HG03460 (cell line): ENCODE results near the gene HDDC2.
"Not testable (repeated sequence)": the region's sequence is repeated elsewhere in the genome, so short reads cannot be mapped to it uniquely, and the experiment has no call there.

Experiments
- ATAC-seq: cut with Tn5 transposase; IDR thresholded peaks from one replicate; pipeline ENCODE4 v1.9.1; 2021; ENCODE audit not compliant: unreplicated experiment

The HDDC2 gene

GRCh38 chr6:125307150-125307838 lies 5.5 kb upstream of the HDDC2 start:
- no peak for ATAC-seq

- ATAC-seq = no peak
These were observed 5.0 kb upstream of the HDDC2 start for GRCh38 chr6:125306756-125307149.

DNA sequence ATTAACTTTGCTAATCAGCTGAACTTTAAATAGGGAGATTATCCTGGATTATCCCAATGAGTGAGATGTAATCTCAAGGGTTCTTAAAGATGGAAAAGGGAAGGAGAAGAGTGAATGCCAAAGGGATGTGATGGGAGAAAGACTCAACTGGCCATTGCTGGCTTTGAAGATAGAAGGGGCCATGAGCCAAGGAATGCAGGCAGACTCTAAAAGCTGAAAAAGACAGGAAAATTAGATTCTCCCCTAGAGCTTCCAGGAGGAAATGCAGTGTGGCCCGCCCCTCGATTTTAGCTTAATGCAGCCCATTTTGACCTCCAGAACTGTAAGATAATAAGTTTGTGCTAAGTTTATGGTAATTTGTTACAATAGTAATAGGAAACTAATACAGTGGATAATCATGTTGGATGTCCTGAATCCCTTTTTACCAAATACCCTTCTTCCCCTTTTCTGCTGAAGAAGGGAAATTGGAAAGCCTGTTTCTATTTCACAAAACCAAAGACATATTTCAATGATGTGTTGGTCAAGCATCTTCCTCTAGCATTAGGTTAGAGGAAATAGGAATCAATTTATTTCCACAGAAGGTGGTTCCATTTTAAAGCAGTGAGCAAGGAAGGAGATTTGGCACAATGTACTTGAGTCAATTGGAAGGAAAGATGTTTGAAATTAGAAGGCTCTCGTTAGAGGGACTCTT lies 3.3 kb upstream of the HDDC2 start:
- no peak for ATAC-seq

DNA sequence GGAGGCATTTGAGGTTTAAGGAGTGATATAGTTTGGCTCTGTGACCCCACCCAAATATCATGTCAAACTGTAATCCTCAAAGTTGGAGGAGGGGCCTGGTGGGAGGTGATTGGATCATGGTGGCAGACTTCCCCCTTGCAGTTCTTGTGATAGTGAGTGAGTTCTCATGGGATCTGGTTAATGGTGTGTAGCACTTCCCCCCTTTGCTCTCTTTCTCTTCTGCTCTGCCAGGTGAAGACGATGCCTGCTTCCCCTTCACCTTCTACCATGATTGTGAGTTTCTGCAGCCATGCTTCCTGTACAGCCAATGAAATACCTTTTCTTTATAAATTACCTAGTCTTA lies 1.7 kb upstream of the HDDC2 start:
- no peak for ATAC-seq

DNA sequence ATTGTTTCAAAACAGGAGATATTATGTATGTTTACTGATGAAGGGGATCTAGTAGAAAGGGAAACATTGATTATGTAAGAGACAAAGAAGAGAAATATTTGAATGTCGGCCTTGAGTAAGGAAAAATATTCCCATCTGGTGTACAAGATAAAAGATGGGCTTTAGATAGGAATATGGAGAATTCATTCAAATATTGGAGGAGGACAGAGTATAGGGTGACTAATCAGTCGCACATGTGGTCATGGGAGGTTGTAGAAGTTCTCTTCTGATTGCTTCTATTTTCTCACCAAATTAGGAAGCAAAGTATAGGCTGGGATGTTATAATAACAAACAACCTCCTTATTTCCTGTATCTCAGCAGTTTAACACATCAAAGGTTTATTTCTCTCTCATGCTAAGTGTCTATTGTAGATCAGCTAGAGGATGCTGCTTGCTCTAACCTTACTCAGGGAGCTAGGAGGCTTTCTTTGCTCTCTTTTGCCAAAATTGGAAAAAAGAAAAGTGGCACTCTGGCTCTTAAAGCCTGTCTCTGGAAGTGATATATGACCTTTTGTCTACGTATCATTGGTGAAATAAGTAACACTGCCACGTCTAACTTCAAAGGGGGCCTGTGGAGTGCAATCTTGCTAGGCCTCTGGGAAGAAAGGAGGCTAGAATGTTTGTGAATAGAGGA lies 1.2 kb upstream of the HDDC2 start:
- no peak for ATAC-seq

- no peak for ATAC-seq
These were observed 754 bp downstream of the HDDC2 start for GRCh38 chr6:125300992-125301434.

GRCh38 chr6:125299257-125299656 lies 2.5 kb downstream of the HDDC2 start:
- ATAC-seq = no peak

DNA sequence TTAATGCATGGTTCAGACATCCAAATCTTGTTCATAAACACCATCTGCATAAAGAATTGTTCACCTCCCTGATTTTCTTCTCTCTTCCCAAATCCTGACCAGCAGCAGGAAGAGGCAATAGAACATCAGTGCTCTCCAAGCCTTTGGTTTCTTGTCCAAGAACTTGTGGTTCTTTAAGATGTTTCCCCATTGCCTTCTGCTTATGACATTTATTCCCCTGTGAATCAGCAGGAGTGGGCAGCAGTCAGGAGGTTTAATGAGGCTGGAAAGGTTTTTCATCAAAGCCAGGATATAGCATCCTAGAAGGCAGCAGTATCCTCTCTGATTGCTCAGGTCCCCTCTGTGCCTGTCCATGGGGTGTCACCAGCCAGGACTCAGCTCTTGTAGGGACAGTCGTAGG lies 5.3 kb downstream of the HDDC2 start:
- no peak for ATAC-seq

- ATAC-seq = no peak
These were observed 6.8 kb downstream of the HDDC2 start for GRCh38 chr6:125294925-125295324.

DNA sequence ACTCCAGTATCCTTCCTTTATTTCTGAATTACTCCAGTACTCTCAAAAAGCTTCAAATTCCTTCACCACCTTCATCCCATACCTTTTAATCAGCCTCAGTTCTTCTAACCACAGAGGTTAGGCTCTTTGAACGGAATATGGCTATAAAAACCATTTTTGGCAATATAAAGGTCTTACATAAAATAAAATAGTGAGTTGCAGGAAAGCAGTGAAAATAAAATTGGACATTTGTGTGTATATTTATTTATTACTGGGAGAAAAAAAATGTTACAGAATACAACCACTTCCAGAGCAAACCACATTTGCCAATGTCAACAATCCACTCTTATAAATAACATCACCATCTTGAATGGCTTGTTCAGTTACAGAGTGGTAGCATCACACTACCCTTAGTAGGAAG lies 7.7 kb downstream of the HDDC2 start:
- ATAC-seq = no peak

DNA sequence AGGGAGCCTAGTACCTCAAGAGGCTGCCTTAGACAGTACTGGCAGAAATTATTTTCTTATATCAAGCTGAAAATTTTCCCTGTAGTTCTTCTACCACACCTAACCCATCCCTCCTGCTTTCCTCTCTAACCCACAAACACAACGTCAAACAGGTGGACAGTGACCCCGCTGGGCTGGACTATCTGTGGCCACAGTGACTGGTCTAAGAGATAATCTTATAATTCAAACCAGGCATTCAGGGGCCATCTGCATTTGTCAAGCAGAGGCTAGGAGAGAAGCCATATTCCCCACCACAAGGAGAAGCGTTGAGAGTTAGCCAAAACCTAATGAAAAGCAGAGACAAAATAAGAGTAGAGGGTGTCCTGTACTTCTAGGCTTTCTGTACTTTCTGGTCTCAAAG lies 8.2 kb downstream of the HDDC2 start:
- ATAC-seq = no peak

DNA sequence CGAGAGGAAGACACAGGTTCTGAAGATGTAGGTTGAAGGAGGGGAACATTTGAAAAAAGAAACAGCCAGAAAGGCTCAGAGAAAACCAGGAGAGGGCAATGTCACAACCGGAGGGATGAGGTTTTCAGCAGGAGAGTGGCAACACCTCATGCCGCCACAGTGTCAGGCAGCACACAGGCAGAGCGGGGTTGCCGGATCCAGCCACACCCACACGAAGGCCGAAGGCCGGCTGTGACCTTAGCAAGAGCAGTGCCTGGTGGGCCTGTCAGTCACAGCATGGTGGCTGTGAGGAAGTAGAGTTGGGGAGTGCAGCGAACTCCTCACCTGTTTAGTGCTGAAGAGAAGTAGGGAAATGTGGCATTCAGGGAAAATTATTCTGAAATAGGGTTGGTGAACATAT lies 14.0 kb downstream of the HDDC2 start:
- ATAC-seq = no peak

- ATAC-seq = no peak
These were observed 15.8 kb downstream of the HDDC2 start for GRCh38 chr6:125285936-125286335.

DNA sequence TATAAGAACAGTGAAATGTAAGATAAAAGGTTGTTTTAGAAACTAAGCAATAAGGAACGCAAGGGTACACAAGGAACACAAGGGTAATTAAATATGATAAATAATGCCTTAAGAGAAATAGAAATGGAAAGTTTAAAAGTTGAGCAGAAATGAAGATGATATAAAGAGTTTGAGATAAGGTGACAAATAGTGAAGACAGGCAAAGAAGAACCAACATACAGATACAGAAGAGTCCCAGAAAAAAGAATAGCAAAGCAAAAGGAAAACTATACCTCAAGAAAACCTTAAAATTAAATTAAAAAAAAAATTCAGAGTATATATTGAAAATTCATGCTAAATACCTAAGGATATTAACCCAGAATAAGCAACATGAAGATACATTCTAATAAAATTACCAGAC lies 16.4 kb downstream of the HDDC2 start:
- no peak for ATAC-seq

GRCh38 chr6:125282470-125282869 lies 19.3 kb downstream of the HDDC2 start:
- not testable (repeated sequence) for ATAC-seq

GRCh38 chr6:125280370-125281035 lies 21.3 kb downstream of the HDDC2 start:
- not testable (repeated sequence) for ATAC-seq

- no peak for ATAC-seq
These were observed 21.8 kb downstream of the HDDC2 start for GRCh38 chr6:125279961-125280360.

GRCh38 chr6:125277838-125278237 lies 23.9 kb downstream of the HDDC2 start:
- ATAC-seq = no peak

GRCh38 chr6:125275779-125276178 lies 26.0 kb downstream of the HDDC2 start:
- no peak for ATAC-seq

GRCh38 chr6:125274935-125275334 lies 26.8 kb downstream of the HDDC2 start:
- ATAC-seq = no peak

DNA sequence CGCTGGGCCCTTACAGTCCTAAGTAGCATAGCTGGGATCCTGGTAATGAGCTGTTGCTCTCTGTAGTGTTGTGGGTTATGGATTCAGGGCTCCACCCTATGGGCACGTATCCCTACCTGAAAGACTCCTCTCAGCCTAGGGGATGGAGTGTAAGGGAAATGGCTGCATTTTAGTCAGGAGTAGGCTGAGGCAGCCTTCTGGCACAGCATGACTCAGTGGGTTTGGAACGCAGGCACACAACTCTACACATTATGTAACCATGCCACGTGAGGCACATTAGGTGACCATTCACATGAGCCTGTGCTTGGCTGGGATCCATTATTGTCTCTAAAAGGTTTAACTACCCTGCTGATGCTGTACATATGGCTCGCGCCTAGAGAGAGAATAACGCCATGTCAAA lies 27.8 kb downstream of the HDDC2 start:
- ATAC-seq = no peak

- no peak for ATAC-seq
These were observed 28.5 kb downstream of the HDDC2 start for GRCh38 chr6:125273251-125273650.
